H1 (cell line): ENCODE data around the gene MYMX. TPM values are rescaled to one million over a fixed set of nuclear protein-coding genes. Genes with fewer than 3 reads are reported as not detected.

ENCODE experiments used
- BCL11A ChIP-seq, 2 experiments: IDR thresholded peaks; one replicate each; pipeline ENCODE4 v1.6.1; 2011; ENCODE audit warnings: low read depth in 2 of 2, low read length in 2 of 2, mild to moderate bottlenecking in 2 of 2
- EP300 ChIP-seq, 2 experiments: IDR thresholded peaks; 1 replicate in 1 of 2; 2 replicates in 1 of 2; pipeline ENCODE4 v1.6.1; 2011 to 2012; ENCODE audit warnings: low read depth in 2 of 2, low read length in 2 of 2, mild to moderate bottlenecking in 2 of 2, borderline replicate concordance in 1 of 2, inconsistent platforms in 1 of 2, moderate library complexity in 1 of 2
- KDM4A ChIP-seq: IDR thresholded peaks from one replicate; pipeline ENCODE4 v1.7.1; 2012; ENCODE audit warnings: low read depth, mild to moderate bottlenecking, moderate library complexity, low read length, inconsistent platforms; ENCODE audit not compliant: severe bottlenecking
- RFX5 ChIP-seq: IDR thresholded peaks from 2 replicates; pipeline ENCODE4 v1.6.1; 2011; ENCODE audit warnings: low read depth, low read length, improper control_type of control experiment, borderline replicate concordance
- SP1 ChIP-seq: IDR thresholded peaks from 2 replicates; pipeline ENCODE4 v1.6.1; 2011; ENCODE audit warnings: low read depth, low read length
- TAF7 ChIP-seq: optimal IDR thresholded peaks from 2 replicates; pipeline ENCODE3; 2011; ENCODE audit warnings: low read depth, mild to moderate bottlenecking, inconsistent platforms, low read length, moderate library complexity, borderline replicate concordance
- polyA plus RNA-seq, 7 experiments: library from polyadenylated mRNA; depleted of rRNA in 3 of 7; stranded (reverse) in 5 of 7; unstranded in 2 of 7; fragments of >200 nt in 5 of 7; fragments of 200-250 nt in 2 of 7; gene quantifications; 1 replicate in 5 of 7; 2 replicates in 1 of 7; 4 replicates in 1 of 7; pipeline versions ENCODE4 v1.2.1 to v1.2.3, GENCODE V29; 2011 to 2013; ENCODE audit warnings: missing spikeins in 2 of 7, mixed read lengths in 2 of 7
- total RNA-seq: library from RNA; stranded (reverse); fragmentation: NEBNext Ultra II Directional; extraction: Animal tissue kit (Norgen Biotek cat#: 25700); gene quantifications from 2 replicates; pipeline ENCODE4 v1.2.1, GENCODE V29; 2021
- TF ChIP-seq, protein P1 (sequence below): fragments of 300-600 bp; sonication (generic); IDR thresholded peaks from 2 replicates; pipeline ENCODE4 v1.7.1; 2012; ENCODE audit warnings: low read length, moderate library complexity, mild to moderate bottlenecking, inconsistent platforms; ENCODE audit not compliant: insufficient replicate concordance
- TF ChIP-seq, protein P2 (sequence below): IDR thresholded peaks from 2 replicates; pipeline ENCODE4 v1.6.1; 2011; ENCODE audit warnings: low read depth, mild to moderate bottlenecking, low read length; ENCODE audit not compliant: insufficient read depth
- TF ChIP-seq, protein P3 (sequence below): IDR thresholded peaks from 2 replicates; pipeline ENCODE4 v1.6.1; 2011; ENCODE audit warnings: low read length, improper control_type of control experiment

Gene MYMX
- total and polyA plus RNA-seq, 2 of the 8 experiments (the other 6 are each of a cell fraction or from before 2014, with no cell fraction given), result 4.7 to 6.9 TPM

DNA sequence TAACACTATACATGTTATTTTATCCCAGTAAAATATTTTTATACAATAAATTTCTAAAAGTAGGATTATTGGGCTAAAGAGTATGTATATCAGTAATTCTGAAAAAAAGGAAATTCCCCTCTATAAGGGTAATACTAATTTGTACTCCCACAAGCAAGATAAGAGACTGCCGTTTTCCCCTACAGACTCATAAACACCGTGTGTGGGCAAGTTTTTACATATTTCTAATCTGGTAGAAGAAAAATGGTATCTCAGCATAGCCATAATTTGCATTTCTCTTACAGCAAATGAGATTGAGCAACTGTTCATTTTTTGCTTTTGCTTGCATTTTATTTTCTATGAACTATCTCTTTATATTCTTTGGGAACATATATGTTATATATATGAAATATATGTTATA is 26.0 kb upstream of the MYMX start (continued):
- TF ChIP-seq, protein P1, sequence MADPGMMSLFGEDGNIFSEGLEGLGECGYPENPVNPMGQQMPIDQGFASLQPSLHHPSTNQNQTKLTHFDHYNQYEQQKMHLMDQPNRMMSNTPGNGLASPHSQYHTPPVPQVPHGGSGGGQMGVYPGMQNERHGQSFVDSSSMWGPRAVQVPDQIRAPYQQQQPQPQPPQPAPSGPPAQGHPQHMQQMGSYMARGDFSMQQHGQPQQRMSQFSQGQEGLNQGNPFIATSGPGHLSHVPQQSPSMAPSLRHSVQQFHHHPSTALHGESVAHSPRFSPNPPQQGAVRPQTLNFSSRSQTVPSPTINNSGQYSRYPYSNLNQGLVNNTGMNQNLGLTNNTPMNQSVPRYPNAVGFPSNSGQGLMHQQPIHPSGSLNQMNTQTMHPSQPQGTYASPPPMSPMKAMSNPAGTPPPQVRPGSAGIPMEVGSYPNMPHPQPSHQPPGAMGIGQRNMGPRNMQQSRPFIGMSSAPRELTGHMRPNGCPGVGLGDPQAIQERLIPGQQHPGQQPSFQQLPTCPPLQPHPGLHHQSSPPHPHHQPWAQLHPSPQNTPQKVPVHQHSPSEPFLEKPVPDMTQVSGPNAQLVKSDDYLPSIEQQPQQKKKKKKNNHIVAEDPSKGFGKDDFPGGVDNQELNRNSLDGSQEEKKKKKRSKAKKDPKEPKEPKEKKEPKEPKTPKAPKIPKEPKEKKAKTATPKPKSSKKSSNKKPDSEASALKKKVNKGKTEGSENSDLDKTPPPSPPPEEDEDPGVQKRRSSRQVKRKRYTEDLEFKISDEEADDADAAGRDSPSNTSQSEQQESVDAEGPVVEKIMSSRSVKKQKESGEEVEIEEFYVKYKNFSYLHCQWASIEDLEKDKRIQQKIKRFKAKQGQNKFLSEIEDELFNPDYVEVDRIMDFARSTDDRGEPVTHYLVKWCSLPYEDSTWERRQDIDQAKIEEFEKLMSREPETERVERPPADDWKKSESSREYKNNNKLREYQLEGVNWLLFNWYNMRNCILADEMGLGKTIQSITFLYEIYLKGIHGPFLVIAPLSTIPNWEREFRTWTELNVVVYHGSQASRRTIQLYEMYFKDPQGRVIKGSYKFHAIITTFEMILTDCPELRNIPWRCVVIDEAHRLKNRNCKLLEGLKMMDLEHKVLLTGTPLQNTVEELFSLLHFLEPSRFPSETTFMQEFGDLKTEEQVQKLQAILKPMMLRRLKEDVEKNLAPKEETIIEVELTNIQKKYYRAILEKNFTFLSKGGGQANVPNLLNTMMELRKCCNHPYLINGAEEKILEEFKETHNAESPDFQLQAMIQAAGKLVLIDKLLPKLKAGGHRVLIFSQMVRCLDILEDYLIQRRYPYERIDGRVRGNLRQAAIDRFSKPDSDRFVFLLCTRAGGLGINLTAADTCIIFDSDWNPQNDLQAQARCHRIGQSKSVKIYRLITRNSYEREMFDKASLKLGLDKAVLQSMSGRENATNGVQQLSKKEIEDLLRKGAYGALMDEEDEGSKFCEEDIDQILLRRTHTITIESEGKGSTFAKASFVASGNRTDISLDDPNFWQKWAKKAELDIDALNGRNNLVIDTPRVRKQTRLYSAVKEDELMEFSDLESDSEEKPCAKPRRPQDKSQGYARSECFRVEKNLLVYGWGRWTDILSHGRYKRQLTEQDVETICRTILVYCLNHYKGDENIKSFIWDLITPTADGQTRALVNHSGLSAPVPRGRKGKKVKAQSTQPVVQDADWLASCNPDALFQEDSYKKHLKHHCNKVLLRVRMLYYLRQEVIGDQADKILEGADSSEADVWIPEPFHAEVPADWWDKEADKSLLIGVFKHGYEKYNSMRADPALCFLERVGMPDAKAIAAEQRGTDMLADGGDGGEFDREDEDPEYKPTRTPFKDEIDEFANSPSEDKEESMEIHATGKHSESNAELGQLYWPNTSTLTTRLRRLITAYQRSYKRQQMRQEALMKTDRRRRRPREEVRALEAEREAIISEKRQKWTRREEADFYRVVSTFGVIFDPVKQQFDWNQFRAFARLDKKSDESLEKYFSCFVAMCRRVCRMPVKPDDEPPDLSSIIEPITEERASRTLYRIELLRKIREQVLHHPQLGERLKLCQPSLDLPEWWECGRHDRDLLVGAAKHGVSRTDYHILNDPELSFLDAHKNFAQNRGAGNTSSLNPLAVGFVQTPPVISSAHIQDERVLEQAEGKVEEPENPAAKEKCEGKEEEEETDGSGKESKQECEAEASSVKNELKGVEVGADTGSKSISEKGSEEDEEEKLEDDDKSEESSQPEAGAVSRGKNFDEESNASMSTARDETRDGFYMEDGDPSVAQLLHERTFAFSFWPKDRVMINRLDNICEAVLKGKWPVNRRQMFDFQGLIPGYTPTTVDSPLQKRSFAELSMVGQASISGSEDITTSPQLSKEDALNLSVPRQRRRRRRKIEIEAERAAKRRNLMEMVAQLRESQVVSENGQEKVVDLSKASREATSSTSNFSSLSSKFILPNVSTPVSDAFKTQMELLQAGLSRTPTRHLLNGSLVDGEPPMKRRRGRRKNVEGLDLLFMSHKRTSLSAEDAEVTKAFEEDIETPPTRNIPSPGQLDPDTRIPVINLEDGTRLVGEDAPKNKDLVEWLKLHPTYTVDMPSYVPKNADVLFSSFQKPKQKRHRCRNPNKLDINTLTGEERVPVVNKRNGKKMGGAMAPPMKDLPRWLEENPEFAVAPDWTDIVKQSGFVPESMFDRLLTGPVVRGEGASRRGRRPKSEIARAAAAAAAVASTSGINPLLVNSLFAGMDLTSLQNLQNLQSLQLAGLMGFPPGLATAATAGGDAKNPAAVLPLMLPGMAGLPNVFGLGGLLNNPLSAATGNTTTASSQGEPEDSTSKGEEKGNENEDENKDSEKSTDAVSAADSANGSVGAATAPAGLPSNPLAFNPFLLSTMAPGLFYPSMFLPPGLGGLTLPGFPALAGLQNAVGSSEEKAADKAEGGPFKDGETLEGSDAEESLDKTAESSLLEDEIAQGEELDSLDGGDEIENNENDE, result no peak
- TF ChIP-seq TAF7 (no peak), BCL11A (IDR thresholded peaks at IDR 0.05; ENCODE audit: low read depth in 2 of 2, low read length in 2 of 2) (no peak), KDM4A (no peak), SP1 (no peak), EP300 (IDR thresholded peaks at IDR 0.05; ENCODE audit: borderline replicate concordance in 1 of 2, low read depth in 2 of 2, low read length in 2 of 2) (no peak), RFX5 (no peak)
- TF ChIP-seq, protein P2, sequence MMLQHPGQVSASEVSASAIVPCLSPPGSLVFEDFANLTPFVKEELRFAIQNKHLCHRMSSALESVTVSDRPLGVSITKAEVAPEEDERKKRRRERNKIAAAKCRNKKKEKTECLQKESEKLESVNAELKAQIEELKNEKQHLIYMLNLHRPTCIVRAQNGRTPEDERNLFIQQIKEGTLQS, result no peak
- TF ChIP-seq, protein P3, sequence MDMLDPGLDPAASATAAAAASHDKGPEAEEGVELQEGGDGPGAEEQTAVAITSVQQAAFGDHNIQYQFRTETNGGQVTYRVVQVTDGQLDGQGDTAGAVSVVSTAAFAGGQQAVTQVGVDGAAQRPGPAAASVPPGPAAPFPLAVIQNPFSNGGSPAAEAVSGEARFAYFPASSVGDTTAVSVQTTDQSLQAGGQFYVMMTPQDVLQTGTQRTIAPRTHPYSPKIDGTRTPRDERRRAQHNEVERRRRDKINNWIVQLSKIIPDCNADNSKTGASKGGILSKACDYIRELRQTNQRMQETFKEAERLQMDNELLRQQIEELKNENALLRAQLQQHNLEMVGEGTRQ, result no peak
- TF ChIP-seq, all 59 proteins: peak for 0
